Activated CD4-positive, alpha-beta T cell treated with anti-CD3 and anti-CD28 coated beads, Interleukin-2, amount 10 ng/mL, durations not matched to agents 24 days and 14 days (primary cell): ENCODE results near the gene MAGEB1. TPM values are rescaled to one million over a fixed set of nuclear protein-coding genes. Genes with fewer than 3 reads are reported as not detected.

Experiments
- DNase-seq: peaks from one replicate; pipeline ENCODE4 v3.0.0; 2022
- H3K27ac Mint-ChIP-seq: one replicate; pipeline ENCODE4 v1.8.0; 2022; ENCODE audit warnings: mild to moderate bottlenecking, mixed read lengths
- H3K27me3 Mint-ChIP-seq: one replicate; pipeline ENCODE4 v1.8.0; 2022; ENCODE audit warnings: mixed read lengths
- H3K36me3 Mint-ChIP-seq: one replicate; pipeline ENCODE4 v1.8.0; 2022; ENCODE audit warnings: low read depth, mild to moderate bottlenecking, mixed read lengths
- H3K4me1 Mint-ChIP-seq: one replicate; pipeline ENCODE4 v1.8.0; 2021; ENCODE audit warnings: mixed read lengths
- H3K4me3 Mint-ChIP-seq: one replicate; pipeline ENCODE4 v1.8.0; 2022; ENCODE audit warnings: mild to moderate bottlenecking, moderate library complexity, mixed read lengths
- H3K9me3 Mint-ChIP-seq: one replicate; pipeline ENCODE4 v1.8.0; 2021; ENCODE audit warnings: mixed read lengths
- intact Hi-C: fragments of 100-400 bp; cut with micrococcal nuclease; formaldehyde crosslinking; loops from one replicate; pipeline ENCODE4 v1.15.1; 2023
- total RNA-seq: library from RNA; stranded (reverse); gene quantifications from 2 replicates; pipeline ENCODE4 v1.2.3, GENCODE V29; 2022

MAGEB1 gene, protein sequence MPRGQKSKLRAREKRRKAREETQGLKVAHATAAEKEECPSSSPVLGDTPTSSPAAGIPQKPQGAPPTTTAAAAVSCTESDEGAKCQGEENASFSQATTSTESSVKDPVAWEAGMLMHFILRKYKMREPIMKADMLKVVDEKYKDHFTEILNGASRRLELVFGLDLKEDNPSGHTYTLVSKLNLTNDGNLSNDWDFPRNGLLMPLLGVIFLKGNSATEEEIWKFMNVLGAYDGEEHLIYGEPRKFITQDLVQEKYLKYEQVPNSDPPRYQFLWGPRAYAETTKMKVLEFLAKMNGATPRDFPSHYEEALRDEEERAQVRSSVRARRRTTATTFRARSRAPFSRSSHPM
- not detected in 2 replicates for total RNA-seq

DNA sequence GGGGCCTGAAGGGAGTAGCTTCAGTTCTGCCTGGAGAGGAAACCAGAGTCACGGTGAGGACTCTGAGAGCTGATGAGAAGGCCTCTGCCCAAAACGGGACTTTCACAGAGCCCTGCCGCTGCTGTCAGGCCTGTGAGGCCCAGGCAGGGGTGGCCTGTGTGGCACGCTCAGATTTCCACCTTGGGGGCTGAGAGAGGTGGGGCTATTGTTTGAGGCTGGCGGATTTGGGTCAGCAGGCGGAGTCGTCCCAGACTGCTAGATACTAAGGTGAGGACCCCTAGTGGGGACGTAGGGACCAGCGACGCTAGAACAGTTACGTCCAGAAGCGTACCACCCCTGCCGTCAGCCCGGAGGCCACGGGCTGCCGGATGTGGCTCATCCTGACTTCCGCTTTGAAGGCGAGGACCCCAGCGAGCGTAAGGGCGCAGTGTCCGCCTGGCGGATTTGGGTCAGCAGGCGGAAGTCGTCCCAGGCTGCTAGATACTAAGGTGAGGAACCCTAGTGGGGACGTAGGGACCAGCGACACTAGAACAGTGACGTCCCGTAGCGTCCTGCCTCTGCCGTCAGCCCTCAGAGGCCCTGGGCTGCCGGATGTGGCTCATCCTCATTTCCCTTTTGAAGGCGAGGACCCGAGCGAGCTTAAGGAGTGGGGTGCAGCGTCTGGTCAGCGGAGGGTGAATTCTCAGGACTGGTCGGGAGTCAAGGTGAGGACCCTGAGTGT lies at the start of gene MAGEB1:
MAGEB1 (plus strand) TSS at position 378 of the 721 bp plus-strand sequence. CDS start 3,348 bp downstream, outside the sequence.
- no peaks in the 10 kb centered on the region for H3K9me3 Mint-ChIP-seq
- no peak within 1 kb of the TSS for H3K4me3 Mint-ChIP-seq
- H3K27ac Mint-ChIP-seq, result no peak within 1 kb of the TSS
- no peak for DNase-seq
- H3K36me3 Mint-ChIP-seq, result no peaks in the 10 kb centered on the region
- H3K27me3 Mint-ChIP-seq, result no peaks in the 10 kb centered on the region
- H3K4me1 Mint-ChIP-seq, result no peaks in the 10 kb centered on the region
- intact Hi-C loops, result no loop called here

DNA sequence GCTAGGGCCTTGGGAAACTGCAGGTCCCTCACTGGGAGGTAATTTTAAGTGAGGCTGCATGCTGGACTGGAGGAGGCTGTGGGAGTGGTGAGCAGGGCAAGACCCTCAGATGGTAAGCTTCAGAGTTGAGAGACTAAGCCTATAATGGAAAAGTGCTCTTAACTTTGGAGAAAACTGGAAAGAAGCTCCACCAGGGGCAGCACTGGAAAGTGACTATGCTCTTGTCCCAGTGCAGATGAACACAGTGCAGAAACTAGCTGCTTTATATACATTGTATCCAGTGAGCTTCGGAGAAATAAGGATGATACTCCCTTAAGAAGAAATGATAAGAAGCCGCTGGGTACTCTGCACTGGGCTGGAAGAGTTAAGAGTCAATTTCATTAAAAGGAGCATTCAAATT lies 34.8 kb upstream of the MAGEB1 start:
- Mint-ChIP-seq H3K27ac (no peak overlapping the region), H3K27me3 (no peaks in the 10 kb centered on the region), H3K4me1 (no peaks in the 10 kb centered on the region), H3K4me3 (no peak overlapping the region), H3K9me3 (no peaks in the 10 kb centered on the region), H3K36me3 (no peaks in the 10 kb centered on the region)
- no peak for DNase-seq
- intact Hi-C loops, result no loop called here

DNA sequence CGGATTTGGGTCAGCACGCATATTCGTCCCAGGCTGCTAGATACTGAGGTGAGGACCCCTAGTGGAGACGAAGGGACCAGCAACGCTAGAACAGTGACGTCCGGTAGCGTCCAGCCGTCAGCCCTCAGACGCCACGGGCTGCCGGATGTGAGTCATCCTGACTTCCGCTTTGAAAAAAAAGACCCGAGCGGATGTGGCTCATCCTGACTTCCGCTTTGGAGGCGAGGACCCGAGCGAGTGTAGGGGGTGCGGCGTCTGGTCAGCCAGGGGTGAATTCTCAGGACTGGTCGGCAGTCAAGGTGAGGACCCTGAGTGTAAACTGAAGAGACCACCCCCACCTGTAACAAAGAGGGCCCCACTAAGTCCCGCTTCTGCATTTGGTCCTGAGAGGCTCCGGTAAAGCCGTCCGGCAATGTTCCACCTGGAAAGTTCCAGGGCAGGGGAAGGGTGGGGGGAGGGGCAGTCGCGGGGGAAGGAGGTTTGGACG lies 31.5 kb upstream of the MAGEB1 start, which contains the start of gene MAGEB2:
MAGEB2 (plus strand) TSS at position 207 of the 487 bp plus-strand sequence. CDS start 3,018 bp downstream, outside the sequence.
- H3K9me3 Mint-ChIP-seq, result no peaks in the 10 kb centered on the region
- no peaks in the 10 kb centered on the region for H3K27me3 Mint-ChIP-seq
- no peaks in the 10 kb centered on the region for H3K4me1 Mint-ChIP-seq
- no peak within 1 kb of the TSS for H3K27ac Mint-ChIP-seq
- no peak within 1 kb of the TSS for H3K4me3 Mint-ChIP-seq
- H3K36me3 Mint-ChIP-seq, result no peaks in the 10 kb centered on the region
- intact Hi-C loops, result no loop called here
- DNase-seq, result no peak

DNA sequence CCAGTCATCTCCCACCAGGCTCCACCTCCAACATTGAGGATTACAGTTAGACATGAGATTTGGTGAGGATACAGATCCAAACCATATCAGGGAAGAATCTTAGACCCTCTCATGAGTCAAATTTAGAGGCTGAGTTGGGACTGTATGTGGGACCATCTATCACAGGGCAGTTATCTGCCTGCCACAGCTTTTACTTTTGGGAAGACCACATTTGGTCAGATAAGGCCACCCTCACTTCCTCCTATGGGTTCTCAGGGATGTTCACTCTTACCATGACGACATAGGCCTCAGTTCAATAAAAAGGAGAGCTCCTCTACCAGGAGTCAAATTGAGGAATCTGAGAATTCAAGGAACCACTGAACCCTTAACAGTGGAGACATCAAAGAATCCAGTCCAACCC lies 29.5 kb upstream of the MAGEB1 start:
- intact Hi-C loops, result no loop called here
- H3K36me3 Mint-ChIP-seq, result no peaks in the 10 kb centered on the region
- no peaks in the 10 kb centered on the region for H3K9me3 Mint-ChIP-seq
- no peaks in the 10 kb centered on the region for H3K27me3 Mint-ChIP-seq
- H3K27ac Mint-ChIP-seq, result no peak overlapping the region
- DNase-seq, result no peak
- no peak overlapping the region for H3K4me3 Mint-ChIP-seq
- no peaks in the 10 kb centered on the region for H3K4me1 Mint-ChIP-seq

DNA sequence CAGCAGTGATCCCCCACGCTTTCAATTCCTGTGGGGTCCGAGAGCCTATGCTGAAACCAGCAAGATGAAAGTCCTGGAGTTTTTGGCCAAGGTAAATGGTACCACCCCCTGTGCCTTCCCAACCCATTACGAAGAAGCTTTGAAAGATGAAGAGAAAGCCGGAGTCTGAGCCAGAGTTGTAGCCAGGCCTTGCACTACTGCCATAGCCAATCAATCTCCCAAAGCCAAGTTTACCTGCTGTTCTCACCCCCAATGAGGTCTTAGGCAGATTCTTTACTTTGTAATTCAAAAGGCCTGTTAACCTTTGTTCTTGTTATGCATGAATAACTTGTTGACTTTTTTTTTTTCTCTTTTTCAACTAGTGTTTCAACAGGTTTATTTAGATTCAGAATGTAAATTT lies 27.6 kb upstream of the MAGEB1 start:
- intact Hi-C loops, result no loop called here
- H3K36me3 Mint-ChIP-seq, result no peaks in the 10 kb centered on the region
- DNase-seq, result no peak
- no peaks in the 10 kb centered on the region for H3K27me3 Mint-ChIP-seq
- no peaks in the 10 kb centered on the region for H3K9me3 Mint-ChIP-seq
- no peaks in the 10 kb centered on the region for H3K4me1 Mint-ChIP-seq
- H3K4me3 Mint-ChIP-seq, result no peak overlapping the region
- no peak overlapping the region for H3K27ac Mint-ChIP-seq

DNA sequence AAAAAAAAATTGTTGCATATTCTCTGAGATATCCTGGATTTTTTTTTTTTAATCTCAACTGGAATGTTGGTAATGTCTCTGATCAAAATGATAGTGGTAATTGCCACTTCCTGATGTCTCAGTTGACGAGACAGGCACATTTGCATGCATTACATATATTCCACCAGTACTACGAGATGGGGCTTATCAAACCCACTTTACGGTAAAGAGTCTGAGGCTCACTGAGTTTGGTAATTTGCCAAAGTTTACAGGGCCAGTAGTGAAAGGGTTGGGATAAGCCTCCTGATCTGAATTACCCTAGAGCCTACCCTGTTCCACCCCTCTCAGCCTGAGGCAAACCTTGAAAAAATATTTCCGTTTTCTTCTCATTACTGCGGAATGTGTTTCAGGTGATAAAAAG lies 26.3 kb upstream of the MAGEB1 start:
- H3K27ac Mint-ChIP-seq, result no peak overlapping the region
- H3K4me1 Mint-ChIP-seq, result no peaks in the 10 kb centered on the region
- no peak overlapping the region for H3K4me3 Mint-ChIP-seq
- intact Hi-C loops, result no loop called here
- no peaks in the 10 kb centered on the region for H3K27me3 Mint-ChIP-seq
- no peaks in the 10 kb centered on the region for H3K36me3 Mint-ChIP-seq
- no peaks in the 10 kb centered on the region for H3K9me3 Mint-ChIP-seq
- DNase-seq, result no peak

DNA sequence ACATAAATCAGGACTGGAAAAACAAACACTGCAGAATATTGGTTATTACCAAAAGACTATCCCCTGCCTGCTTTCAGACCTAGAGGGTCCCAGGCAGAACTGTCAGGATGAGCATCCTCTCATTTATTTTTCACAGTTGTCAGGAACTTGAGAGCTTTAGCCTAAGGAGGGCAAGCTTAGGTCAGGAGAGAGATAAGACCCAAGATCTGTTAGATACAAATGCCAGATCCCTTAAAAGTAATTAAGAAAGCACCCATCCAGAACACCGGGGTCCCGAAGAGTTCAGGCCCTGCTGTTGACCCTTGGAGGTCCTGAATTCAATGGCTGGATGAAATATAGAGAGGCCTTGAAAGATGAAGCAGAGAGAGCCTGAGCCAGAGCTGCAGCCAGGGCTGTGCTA lies 22.4 kb upstream of the MAGEB1 start:
- Mint-ChIP-seq H3K36me3 (no peaks in the 10 kb centered on the region), H3K4me3 (no peak overlapping the region), H3K4me1 (no peaks in the 10 kb centered on the region), H3K27ac (no peak overlapping the region), H3K27me3 (no peaks in the 10 kb centered on the region), H3K9me3 (no peaks in the 10 kb centered on the region)
- intact Hi-C loops, result no loop called here
- no peak for DNase-seq

DNA sequence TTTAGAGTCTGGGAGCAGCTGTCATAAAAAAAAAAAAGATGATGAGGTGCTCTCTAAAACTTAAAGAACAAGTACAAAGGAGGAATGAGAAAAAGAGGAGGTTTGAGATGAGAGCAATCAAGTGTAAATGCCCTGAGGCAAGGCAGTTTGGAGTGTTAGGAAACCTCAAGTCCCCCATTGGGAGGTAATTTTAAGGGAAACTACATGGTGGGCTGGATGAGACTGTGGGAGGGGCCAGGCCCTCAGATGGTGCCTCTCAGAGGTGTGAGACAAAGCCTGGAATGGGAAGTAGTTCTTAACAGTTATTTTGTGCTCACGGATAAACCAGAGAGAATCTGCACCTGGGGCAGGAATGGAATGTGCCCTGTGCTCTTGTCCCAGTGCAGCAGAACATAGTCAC lies 18.4 kb upstream of the MAGEB1 start:
- intact Hi-C loops, result no loop called here
- H3K27me3 Mint-ChIP-seq, result no peaks in the 10 kb centered on the region
- no peak for DNase-seq
- no peaks in the 10 kb centered on the region for H3K9me3 Mint-ChIP-seq
- no peak overlapping the region for H3K4me3 Mint-ChIP-seq
- no peak overlapping the region for H3K27ac Mint-ChIP-seq
- H3K4me1 Mint-ChIP-seq, result no peaks in the 10 kb centered on the region
- H3K36me3 Mint-ChIP-seq, result no peaks in the 10 kb centered on the region

DNA sequence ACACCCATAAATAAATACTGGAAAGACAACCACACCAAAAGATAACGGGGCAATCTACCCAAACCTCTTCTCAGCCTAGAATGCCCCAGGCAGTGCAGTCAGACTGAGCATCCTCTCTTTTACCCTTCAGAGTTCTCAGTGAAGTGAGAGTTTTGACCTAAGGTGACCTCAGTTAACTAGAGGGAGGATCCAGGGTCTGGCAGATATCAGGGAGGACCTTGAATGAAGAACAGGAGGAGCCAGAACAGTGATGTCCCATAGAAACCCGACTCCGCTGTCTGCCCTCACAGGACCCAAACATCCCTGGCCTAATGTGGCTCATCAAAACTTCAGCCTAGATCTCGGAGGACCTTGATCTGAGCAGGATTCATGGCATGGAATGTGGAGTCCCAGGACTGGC lies 16.6 kb upstream of the MAGEB1 start, which contains the start of gene MAGEB3:
MAGEB3 (plus strand) TSS at position 263 of the 400 bp plus-strand sequence. CDS start 5,268 bp downstream, outside the sequence.
- Mint-ChIP-seq H3K27me3 (no peaks in the 10 kb centered on the region), H3K9me3 (no peaks in the 10 kb centered on the region), H3K4me1 (no peaks in the 10 kb centered on the region), H3K4me3 (no peak within 1 kb of the TSS), H3K36me3 (no peaks in the 10 kb centered on the region), H3K27ac (no peak within 1 kb of the TSS)
- intact Hi-C loops, result no loop called here
- no peak for DNase-seq

DNA sequence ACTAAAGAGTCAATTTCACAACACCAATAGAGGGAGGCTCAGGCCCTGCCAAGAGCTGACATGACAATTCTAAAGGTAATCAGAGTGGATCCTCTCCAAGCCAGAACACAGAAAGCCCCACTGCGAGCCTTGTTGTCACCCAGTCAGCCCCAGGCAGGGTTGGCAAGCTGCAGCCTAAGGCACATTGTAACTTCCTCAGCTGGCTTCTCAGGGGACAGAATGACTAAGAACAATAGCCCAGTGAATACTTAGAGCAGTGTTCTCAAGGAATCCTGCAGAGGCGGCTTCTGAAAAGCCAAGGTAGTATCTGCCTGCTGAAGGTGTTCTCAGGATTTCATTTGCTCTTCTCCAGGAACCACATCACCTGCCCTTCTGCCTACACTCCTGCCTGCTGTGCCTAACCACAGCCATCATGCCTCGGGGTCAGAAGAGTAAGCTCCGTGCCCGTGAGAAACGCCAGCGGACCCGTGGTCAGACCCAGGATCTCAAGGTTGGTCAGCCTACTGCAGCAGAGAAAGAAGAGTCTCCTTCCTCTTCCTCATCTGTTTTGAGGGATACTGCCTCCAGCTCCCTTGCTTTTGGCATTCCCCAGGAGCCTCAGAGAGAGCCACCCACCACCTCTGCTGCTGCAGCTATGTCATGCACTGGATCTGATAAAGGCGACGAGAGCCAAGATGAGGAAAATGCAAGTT lies 5.1 kb upstream of the MAGEB1 start, which contains the start of gene MAGEB4:
MAGEB4 (plus strand) TSS at position 277 of the 692 bp plus-strand sequence; CDS start at position 413, 136 bp downstream.
- Mint-ChIP-seq H3K9me3 (no peaks in the 10 kb centered on the region), H3K27me3 (no peaks in the 10 kb centered on the region), H3K4me3 (no peak within 1 kb of the TSS), H3K36me3 (no peaks in the 10 kb centered on the region), H3K4me1 (no peaks in the 10 kb centered on the region), H3K27ac (no peak within 1 kb of the TSS)
- DNase-seq, result no peak
- intact Hi-C loops, result no loop called here

DNA sequence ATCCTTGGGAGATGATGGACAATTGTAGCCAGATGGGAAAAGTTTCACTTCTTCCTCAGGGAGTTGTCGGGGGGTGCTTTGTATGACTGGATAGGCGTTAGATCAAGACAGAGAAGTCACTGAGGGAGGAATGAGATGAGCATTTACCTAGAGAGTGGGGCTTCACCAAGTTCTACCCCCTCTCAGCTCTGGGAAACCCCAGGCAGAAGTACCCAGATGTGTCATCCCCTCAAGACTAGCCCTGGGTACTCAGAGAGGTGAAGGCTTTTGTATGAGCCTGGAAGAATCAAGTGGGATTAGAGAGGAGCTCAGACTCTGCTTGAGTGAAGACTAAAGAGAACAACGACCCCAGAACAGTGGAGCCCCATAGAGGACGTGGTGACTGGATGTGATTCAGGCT lies 1.9 kb downstream of the MAGEB1 start:
- Mint-ChIP-seq H3K27ac (no peak overlapping the region), H3K27me3 (no peaks in the 10 kb centered on the region), H3K36me3 (no peaks in the 10 kb centered on the region), H3K9me3 (no peaks in the 10 kb centered on the region), H3K4me3 (no peak overlapping the region), H3K4me1 (no peaks in the 10 kb centered on the region)
- DNase-seq, result no peak
- intact Hi-C loops, result no loop called here

DNA sequence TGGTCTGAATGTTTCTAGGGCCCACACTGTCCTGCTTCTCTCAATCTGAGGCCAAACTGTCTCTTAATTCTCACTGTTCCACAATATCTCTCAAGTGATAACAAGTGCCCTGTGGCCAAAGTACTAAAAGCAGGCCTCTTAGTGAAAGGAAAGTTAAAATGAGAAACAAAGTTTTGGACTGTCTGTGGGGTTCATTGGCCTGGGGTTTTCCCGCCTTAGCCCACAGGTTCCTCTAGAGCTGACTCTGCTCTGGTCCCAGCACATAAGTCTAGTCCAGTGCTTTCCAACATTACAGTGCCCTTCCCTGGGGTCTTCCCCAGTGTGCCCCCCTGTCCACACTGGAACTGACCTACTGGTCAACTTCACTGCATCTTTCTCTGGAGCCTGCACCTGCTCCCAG lies 6.3 kb downstream of the MAGEB1 start:
- Mint-ChIP-seq H3K27me3 (no peaks in the 10 kb centered on the region), H3K27ac (no peak overlapping the region), H3K9me3 (no peaks in the 10 kb centered on the region), H3K4me3 (no peak overlapping the region), H3K4me1 (no peaks in the 10 kb centered on the region), H3K36me3 (no peaks in the 10 kb centered on the region)
- DNase-seq, result no peak
- intact Hi-C loops, result no loop called here

DNA sequence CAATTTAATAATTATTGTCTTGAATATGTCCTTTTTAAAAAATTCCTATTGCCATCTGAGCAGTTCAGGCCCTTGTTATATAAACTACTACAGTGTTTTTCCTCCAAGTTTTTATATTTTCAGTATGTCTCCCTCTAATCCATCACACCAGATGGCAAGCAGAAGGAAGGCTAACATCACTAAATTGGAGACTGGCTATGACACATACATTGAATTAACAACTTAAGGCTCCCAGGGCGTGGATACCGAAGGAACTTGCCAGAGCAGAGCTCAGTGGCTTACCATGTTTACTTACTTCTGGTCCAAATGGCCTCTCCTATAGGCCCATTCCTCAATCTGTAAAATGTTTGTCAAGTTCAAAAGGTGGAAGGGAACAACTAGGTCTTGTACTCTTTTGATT lies 13.0 kb downstream of the MAGEB1 start:
- Mint-ChIP-seq H3K4me1 (no peaks in the 10 kb centered on the region), H3K4me3 (no peak overlapping the region), H3K27me3 (no peaks in the 10 kb centered on the region), H3K9me3 (no peaks in the 10 kb centered on the region), H3K27ac (no peak overlapping the region), H3K36me3 (no peaks in the 10 kb centered on the region)
- no peak for DNase-seq
- intact Hi-C loops, result no loop called here

DNA sequence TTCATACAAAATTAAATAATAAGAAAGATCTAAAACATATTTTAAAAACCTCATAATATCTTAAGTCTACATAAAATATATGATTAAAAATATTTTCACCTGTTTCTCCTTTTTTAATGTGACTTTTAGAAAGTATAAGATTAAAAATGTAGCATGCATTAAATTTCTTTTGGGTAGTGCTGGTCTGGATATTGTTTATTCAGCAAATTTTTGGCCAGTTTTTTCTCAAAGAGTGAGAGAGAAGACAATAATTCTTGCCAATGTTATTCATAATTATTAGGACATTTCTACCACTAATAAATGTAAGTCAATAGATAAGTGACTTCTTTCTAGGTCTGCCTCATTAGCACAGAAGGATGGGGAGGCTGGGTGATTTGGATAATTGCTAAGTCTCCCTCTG lies 14.1 kb downstream of the MAGEB1 start:
- H3K27me3 Mint-ChIP-seq, result no peaks in the 10 kb centered on the region
- H3K4me1 Mint-ChIP-seq, result no peaks in the 10 kb centered on the region
- no peak for DNase-seq
- H3K27ac Mint-ChIP-seq, result no peak overlapping the region
- intact Hi-C loops, result no loop called here
- H3K4me3 Mint-ChIP-seq, result no peak overlapping the region
- no peaks in the 10 kb centered on the region for H3K36me3 Mint-ChIP-seq
- H3K9me3 Mint-ChIP-seq, result no peaks in the 10 kb centered on the region
